Measurements from ENCODE around the gene TTC38. TPM values are rescaled to one million over a fixed set of nuclear protein-coding genes. Genes with fewer than 3 reads are reported as not detected.

The TTC38 gene
- polyA plus RNA-seq, 1 experiment: 26.6 TPM

DNA sequence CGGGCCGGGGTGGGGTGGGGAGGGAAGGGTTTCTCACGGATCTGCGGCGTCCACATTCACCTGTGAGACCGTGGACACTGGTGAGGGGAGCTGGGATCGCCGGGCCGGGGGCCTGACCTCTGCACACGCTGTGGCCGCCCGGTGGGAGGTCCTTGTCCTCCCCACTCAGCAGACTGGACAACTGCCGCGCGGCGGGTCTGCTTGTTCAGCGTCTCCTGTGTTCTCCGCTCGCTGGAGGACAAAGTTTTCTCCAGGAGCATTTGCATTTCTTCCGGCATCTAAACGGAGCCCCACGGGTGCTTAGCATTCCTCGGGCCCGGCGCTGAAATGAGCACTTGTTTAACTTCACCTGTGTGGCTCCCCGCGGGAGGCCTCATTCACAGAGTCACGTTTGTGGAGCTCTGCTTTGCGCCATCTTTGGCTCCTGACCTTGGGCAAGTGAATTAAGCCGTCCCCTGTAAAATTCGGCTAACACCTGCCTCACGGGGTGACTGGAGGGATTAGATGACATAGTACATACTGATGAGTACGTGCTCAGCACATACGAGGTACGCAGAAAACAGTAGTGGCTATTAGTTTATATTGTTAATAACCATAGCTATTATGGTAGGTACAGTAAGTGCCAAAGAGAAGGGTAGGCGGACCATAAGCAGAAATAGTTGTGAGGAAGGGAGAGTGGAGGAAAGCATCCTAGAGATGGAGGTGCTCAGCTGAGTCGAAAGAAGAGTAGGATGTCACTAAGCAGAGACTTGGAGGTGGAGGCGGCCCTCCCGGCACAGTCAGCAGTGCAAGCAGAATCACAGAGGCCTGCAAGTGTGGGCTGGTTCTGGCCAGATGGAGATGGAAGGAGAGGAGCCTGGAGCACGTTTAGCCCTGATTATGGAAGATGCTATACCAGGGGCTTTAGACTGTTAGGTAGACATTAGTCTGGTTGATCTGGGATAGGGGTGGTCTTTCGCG, 68.6 kb downstream of the TTC38 start:
- TF ChIP-seq CTCF (IDR thresholded peaks at IDR 0.05; ENCODE audit: insufficient read depth, low read depth, low read length): no peak
- no peak for DNase-seq (ENCODE audit: low read depth)
- ChIA-PET POLR2A (no interaction called here), CTCF (interaction anchor here (0.5 to 2.2 kb wide), 6 partner anchors 13 to 339 kb away, joined by 3 to 6 read pairs (median 3); no protein-coding TSS in a partner anchor)
- Histone ChIP-seq H3K36me3 (ENCODE audit: control insufficient read depth, insufficient read depth, low read length) (peaks cover 10% of the 10 kb centered on the region), H3K4me3 (ENCODE audit: low read depth, low read length) (peak overlapping the region; percentile 84), H3K27me3 (ENCODE audit: control insufficient read depth, insufficient read depth, low read length) (no peaks in the 10 kb centered on the region)

DNA sequence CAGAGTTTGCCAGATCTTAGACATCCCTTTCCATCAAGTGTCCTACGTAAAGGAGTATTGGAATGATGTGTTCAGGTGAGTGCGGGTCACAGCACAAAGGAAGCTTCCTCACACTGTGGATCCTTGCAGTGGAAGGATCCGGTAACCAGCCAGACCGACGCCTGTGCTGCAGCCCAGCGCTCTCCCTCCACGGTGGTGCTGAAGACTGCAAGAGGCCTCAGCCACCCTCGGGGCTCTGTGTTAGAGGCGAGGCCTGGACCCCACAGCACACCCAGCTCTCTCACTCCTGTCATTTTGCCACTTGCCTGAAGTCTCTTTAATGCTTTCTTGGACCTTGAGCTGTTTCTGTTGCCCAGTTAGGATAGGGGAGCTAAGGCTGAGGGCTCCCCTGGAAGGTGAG, 70.1 kb downstream of the TTC38 start:
- Histone ChIP-seq H3K27me3 (ENCODE audit: control insufficient read depth, insufficient read depth, low read length) (no peaks in the 10 kb centered on the region), H3K4me3 (ENCODE audit: low read depth, low read length) (no peak overlapping the region), H3K36me3 (ENCODE audit: control insufficient read depth, insufficient read depth, low read length) (peaks cover 18% of the 10 kb centered on the region)
- no peak for DNase-seq (ENCODE audit: low read depth)
- no peak for TF ChIP-seq CTCF (IDR thresholded peaks at IDR 0.05; ENCODE audit: insufficient read depth, low read depth, low read length)
- POLR2A ChIA-PET: interaction anchor here (0.5 kb wide), 1 partner anchor 166 kb away, joined by 4 read pairs; no protein-coding TSS in a partner anchor
- CTCF ChIA-PET: interaction anchor here (1.5 kb wide), 1 partner anchor 215 kb away, joined by 3 read pairs; no protein-coding TSS in a partner anchor

GRCh38 chr22:46338636-46339035, 70.8 kb downstream of the TTC38 start:
- CTCF ChIA-PET: interaction anchor here (1.0 kb wide), 1 partner anchor 29 kb away, joined by 4 read pairs; no protein-coding TSS in a partner anchor
- POLR2A ChIA-PET: no interaction called here
- peaks cover 18% of the 10 kb centered on the region for H3K36me3 ChIP-seq (ENCODE audit: control insufficient read depth, insufficient read depth, low read length)
- TF ChIP-seq CTCF (IDR thresholded peaks at IDR 0.05; ENCODE audit: insufficient read depth, low read depth, low read length): no peak
- H3K4me3 ChIP-seq (ENCODE audit: low read depth, low read length): no peak overlapping the region
- H3K27me3 ChIP-seq (ENCODE audit: control insufficient read depth, insufficient read depth, low read length): no peaks in the 10 kb centered on the region
- DNase-seq (ENCODE audit: low read depth): no peak

GRCh38 chr22:46339956-46340355, 72.1 kb downstream of the TTC38 start:
- H3K36me3 ChIP-seq (ENCODE audit: control insufficient read depth, insufficient read depth, low read length): peaks cover 25% of the 10 kb centered on the region
- no peak for TF ChIP-seq CTCF (IDR thresholded peaks at IDR 0.05; ENCODE audit: insufficient read depth, low read depth, low read length)
- POLR2A ChIA-PET: no interaction called here

GRCh38 chr22:46340676-46341075, 72.9 kb downstream of the TTC38 start:
- no peak for TF ChIP-seq CTCF (IDR thresholded peaks at IDR 0.05; ENCODE audit: insufficient read depth, low read depth, low read length)
- ChIA-PET POLR2A (no interaction called here), CTCF (interaction anchor here (1.0 kb wide), 1 partner anchor 27 kb away, joined by 5 read pairs; no protein-coding TSS in a partner anchor)
- Histone ChIP-seq H3K4me3 (ENCODE audit: low read depth, low read length) (no peak overlapping the region), H3K27me3 (ENCODE audit: control insufficient read depth, insufficient read depth, low read length) (no peaks in the 10 kb centered on the region), H3K36me3 (ENCODE audit: control insufficient read depth, insufficient read depth, low read length) (peaks cover 26% of the 10 kb centered on the region)
- DNase-seq (ENCODE audit: low read depth): no peak

More at GRCh38 chr22:46339956-46340355, 72.1 kb downstream of the TTC38 start:
- H3K4me3 ChIP-seq (ENCODE audit: low read depth, low read length): no peak overlapping the region
- DNase-seq (ENCODE audit: low read depth): no peak
- CTCF ChIA-PET: no interaction called here
- H3K27me3 ChIP-seq (ENCODE audit: control insufficient read depth, insufficient read depth, low read length): no peaks in the 10 kb centered on the region
